ENCODE data around the gene BAIAP2L1. TPM values are rescaled to one million over a fixed set of nuclear protein-coding genes. Genes with fewer than 3 reads are reported as not detected.

Gene BAIAP2L1
- total and polyA plus RNA-seq, 9 of the 15 experiments (the other 6 are each of a cell fraction or from before 2014, with no cell fraction given), result 4.2 to 29.8 (median 15.5) TPM

- TF ChIP-seq MLX (CRISPR knock-in tag; conservative IDR thresholded peaks at IDR 0.05) (no peak), ARHGAP35 (IDR thresholded peaks at IDR 0.05; ENCODE audit: partially characterized antibody) (no peak), ZBTB12 (CRISPR knock-in tag; IDR thresholded peaks at IDR 0.05) (peak; percentile 58), MBD2 (IDR thresholded peaks at IDR 0.05; ENCODE audit: borderline replicate concordance, low read depth) (peak; percentile 84; the same call in 1 of the 2 replicates), PTTG1 (tag; IDR thresholded peaks at IDR 0.05; ENCODE audit: low read depth) (no peak), KDM4B (IDR thresholded peaks at IDR 0.05; ENCODE audit: borderline replicate concordance in 2 of 2, low read depth in 1 of 2) (0 out of 4 replicates have a peak, but pooled peaks of 1 of the 2 experiments have one; percentile 78), NR4A1 (CRISPR knock-in tag; IDR thresholded peaks at IDR 0.05) (no peak), NR4A1 (tag; IDR thresholded peaks at IDR 0.05) (no peak), NR2F6 (CRISPR knock-in tag; IDR thresholded peaks at IDR 0.05) (no peak), ZNF24 (IDR thresholded peaks at IDR 0.05) (no peak), ZNF174 (CRISPR knock-in tag; IDR thresholded peaks at IDR 0.05) (no peak), PHB (CRISPR knock-in tag; IDR thresholded peaks at IDR 0.05) (no peak), HDAC1 (IDR thresholded peaks at IDR 0.05) (peak in 1 of 2 experiments; percentile 73; a peak in 1 of 4 replicates), RFX7 (CRISPR knock-in tag; IDR thresholded peaks at IDR 0.05) (no peak), TCF3 (CRISPR knock-in tag; IDR thresholded peaks at IDR 0.05) (no peak), RBM39 (optimal IDR thresholded peaks at IDR 0.05; ENCODE audit: low read depth, low read length) (no peak), MLLT1 (IDR thresholded peaks at IDR 0.05) (no peak), ZNF551 (CRISPR knock-in tag; IDR thresholded peaks at IDR 0.05) (no peak), HLTF (IDR thresholded peaks at IDR 0.05) (no peak), MIER1 (IDR thresholded peaks at IDR 0.05; ENCODE audit: low read depth) (no peak), SOX6 (IDR thresholded peaks at IDR 0.05) (no peak), ZNF830 (CRISPR knock-in tag; IDR thresholded peaks at IDR 0.05) (no peak), TFE3 (CRISPR knock-in tag; IDR thresholded peaks at IDR 0.05) (no peak), GATAD2A (IDR thresholded peaks at IDR 0.05) (no peak), SRF (CRISPR knock-in tag; IDR thresholded peaks at IDR 0.05) (no peak), MEF2D (tag; conservative IDR thresholded peaks at IDR 0.05; ENCODE audit: low read depth) (no peak)
These were observed 149.1 kb downstream of the BAIAP2L1 start, which contains the start of gene TECPR1 (continued) for GRCh38 chr7:98251601-98252424.
